Stimulated activated CD4-positive, alpha-beta T cell treated with anti-CD3 and anti-CD28 coated beads, Interleukin-15, amount 100 ng/mL, for 1 hour (primary cell): ENCODE results near the gene PNPLA1.
"Not testable (repeated sequence)": the region's sequence is repeated elsewhere in the genome, so short reads cannot be mapped to it uniquely, and the experiment has no call there.

ENCODE experiments used
- DNase-seq, 2 donors: peaks; one replicate each; pipeline ENCODE4 v3.0.0-alpha.2; 2020; ENCODE audit warnings: low read depth in 1 of 2, low spot score in 1 of 2

PNPLA1 gene

GRCh38 chr6:36334832-36335459, 65.1 kb downstream of the PNPLA1 start:
- DNase-seq, result no peak

- no peak for DNase-seq
Measured at GRCh38 chr6:36335465-36336207, 65.8 kb downstream of the PNPLA1 start.

GRCh38 chr6:36336208-36336710, 66.4 kb downstream of the PNPLA1 start:
- DNase-seq, result no peak

- no peak for DNase-seq
Measured at GRCh38 chr6:36336779-36337241, 67.0 kb downstream of the PNPLA1 start, which contains the start of gene BNIP5. Gene BNIP5 (minus strand): TSS chr6:36336888. CDS start chr6:36330690, 6,198 bp downstream.

- no peak for DNase-seq
Measured at GRCh38 chr6:36337814-36338213, 68.0 kb downstream of the PNPLA1 start.

GRCh38 chr6:36338223-36338622, 68.4 kb downstream of the PNPLA1 start:
- DNase-seq, result not testable (repeated sequence)

- no peak for DNase-seq
Measured at GRCh38 chr6:36339146-36339545, 69.3 kb downstream of the PNPLA1 start.

- no peak for DNase-seq
Measured at GRCh38 chr6:36340306-36340617, 70.4 kb downstream of the PNPLA1 start.

GRCh38 chr6:36340618-36341454, 71.0 kb downstream of the PNPLA1 start:
- DNase-seq, result peak; percentile 47 to 66

GRCh38 chr6:36343109-36343680, 73.3 kb downstream of the PNPLA1 start:
- DNase-seq, result no peak

GRCh38 chr6:36345681-36346466, 76.0 kb downstream of the PNPLA1 start:
- DNase-seq, result no peak

GRCh38 chr6:36346486-36347273, 76.8 kb downstream of the PNPLA1 start:
- no peak for DNase-seq

- no peak for DNase-seq
Measured at GRCh38 chr6:36347621-36348020, 77.8 kb downstream of the PNPLA1 start.

GRCh38 chr6:36349240-36349639, 79.4 kb downstream of the PNPLA1 start:
- DNase-seq, result no peak

- DNase-seq, result no peak
Measured at GRCh38 chr6:36350082-36350481, 80.2 kb downstream of the PNPLA1 start.

GRCh38 chr6:36350681-36351571, 81.1 kb downstream of the PNPLA1 start:
- DNase-seq, result no peak

GRCh38 chr6:36352477-36353157, 82.8 kb downstream of the PNPLA1 start:
- no peak for DNase-seq

- no peak for DNase-seq
Measured at GRCh38 chr6:36353411-36353915, 83.6 kb downstream of the PNPLA1 start.
